Measurements from ENCODE around the gene LUZP2.

DNA sequence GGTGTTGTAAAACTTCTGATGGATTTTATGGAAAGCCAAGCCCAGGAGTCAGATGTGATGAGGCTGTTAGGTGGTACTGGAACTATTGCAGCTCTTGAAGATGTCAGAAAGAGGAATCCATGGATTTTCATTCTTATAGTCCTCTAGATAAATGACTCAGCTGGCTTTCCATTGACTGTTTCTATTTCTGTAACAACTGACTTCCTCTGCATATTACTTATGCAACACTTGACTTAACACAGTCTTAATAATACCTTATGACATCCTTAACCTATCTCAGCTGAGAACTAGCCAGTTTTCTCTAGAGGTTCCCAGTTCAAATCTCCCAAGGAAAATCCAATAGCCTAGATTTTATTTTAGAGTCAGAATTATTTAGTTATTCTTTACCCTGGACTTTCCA, 263.8 kb downstream of the LUZP2 start:
- TF ChIP-seq POLR2A (IDR thresholded peaks at IDR 0.05; ENCODE audit: low read depth, low read length) (no peak), POLR2AphosphoS5 (IDR thresholded peaks at IDR 0.05; ENCODE audit: low read depth, low read length) (no peak)
